ENCODE measurements around the gene CHAT. TPM values are rescaled to one million over a fixed set of nuclear protein-coding genes. Genes with fewer than 3 reads are reported as not detected.

CHAT gene
- total and polyA plus RNA-seq, 2 of the 13 experiments (the other 11 are each of a cell fraction or from before 2014, with no cell fraction given): not detected

- TF ChIP-seq ZNF557 (CRISPR knock-in tag; IDR thresholded peaks at IDR 0.05) (no peak), ZNF570 (CRISPR knock-in tag; IDR thresholded peaks at IDR 0.05; ENCODE audit: borderline replicate concordance) (no peak)
Observed at GRCh38 chr10:49645871-49646870, 32.3 kb downstream of the CHAT start (continued).

- Histone ChIP-seq H3K79me2 (ENCODE audit: insufficient read depth, low read length) (no peaks in the 10 kb centered on the region), H3K9me3 (ENCODE audit: low read length) (no peaks in the 10 kb centered on the region), H3K27ac (ENCODE audit: extremely low read length, insufficient read depth, low read length) (no peak overlapping the region), H3K27me3 (ENCODE audit: control insufficient read depth in 1 of 2, insufficient read depth in 2 of 2, low read length in 2 of 2) (peaks cover 2 to 30% of the 10 kb centered on the region in 2 experiments; a peak in 4 of 5 replicates), H3K4me1 (ENCODE audit: insufficient read depth, low read length) (peaks cover 7% of the 10 kb centered on the region), H4K20me1 (ENCODE audit: insufficient read depth, low read length) (peaks cover 3% of the 10 kb centered on the region; the same call in 1 of the 2 replicates), H3K4me3 (replicated peaks in 1 of 3; ENCODE audit: insufficient read depth in 1 of 3, low read depth in 2 of 3, low read length in 3 of 3) (no peak overlapping the region), H2AFZ (ENCODE audit: low read length) (no peak overlapping the region), H3K4me2 (ENCODE audit: low read depth, low read length) (no peak overlapping the region), H3K36me3 (replicated peaks in 1 of 2; ENCODE audit: control insufficient read depth in 1 of 2, insufficient read depth in 2 of 2, low read length in 2 of 2) (no peaks in the 10 kb centered on the region), H3K9ac (ENCODE audit: insufficient read depth, low read depth, low read length) (no peak overlapping the region)
- WGBS (ENCODE audit: low lambda C conversion rate): 35% methylated on average over 4 of the region's 4 CpGs
- intact Hi-C loops (cut with micrococcal nuclease; ENCODE audit: unreplicated experiment) (no loop called here), in situ Hi-C loops (cut with HindIII; ENCODE audit: extremely low pct_ligation_motif_present, low pct_unique_long_range_greater_than_20kb) (no loop called here)
- FAIRE-seq: no peak
- ChIA-PET POLR2A (no interaction called here), CTCF (ENCODE audit: low intra/inter-chr PET ratio, low total read pairs) (no interaction called here)
- no peak for ATAC-seq
- BruUV-seq (replicated peaks): no TSS peak
- DNase-seq (ENCODE audit: low spot score): no peak
- no peak for TF ChIP-seq ZKSCAN8 (CRISPR knock-in tag; IDR thresholded peaks at IDR 0.05; ENCODE audit: borderline replicate concordance)
- no peak for TF ChIP-seq POLR2A (IDR thresholded peaks at IDR 0.05; ENCODE audit: insufficient read depth in 1 of 2, low read depth in 2 of 2, low read length in 2 of 2)
- no peak for TF ChIP-seq ZNF136 (CRISPR knock-in tag; IDR thresholded peaks at IDR 0.05; ENCODE audit: low read depth)
- no peak for TF ChIP-seq DMAP1 (CRISPR knock-in tag; IDR thresholded peaks at IDR 0.05)
- no peak for TF ChIP-seq FOXA1 (IDR thresholded peaks at IDR 0.05)
- TF ChIP-seq FOXA1 (CRISPR knock-in tag; IDR thresholded peaks at IDR 0.05): no peak
- TF ChIP-seq RCOR2 (CRISPR knock-in tag; IDR thresholded peaks at IDR 0.05): no peak
- TF ChIP-seq ZNF747 (CRISPR knock-in tag; IDR thresholded peaks at IDR 0.05; ENCODE audit: borderline replicate concordance): no peak
- no peak for TF ChIP-seq ZNF800 (CRISPR knock-in tag; IDR thresholded peaks at IDR 0.05)
- TF ChIP-seq RELA (CRISPR knock-in tag; IDR thresholded peaks at IDR 0.05): no peak
- TF ChIP-seq CBX5 (CRISPR knock-in tag; IDR thresholded peaks at IDR 0.05; ENCODE audit: borderline replicate concordance): no peak
- TF ChIP-seq ZNF772 (CRISPR knock-in tag; IDR thresholded peaks at IDR 0.05): no peak
- TF ChIP-seq GATA4 (IDR thresholded peaks at IDR 0.05; ENCODE audit: borderline replicate concordance, low read depth): no peak
- no peak for TF ChIP-seq BCL3 (CRISPR knock-in tag; IDR thresholded peaks at IDR 0.05)
- no peak for TF ChIP-seq ZSCAN9 (CRISPR knock-in tag; IDR thresholded peaks at IDR 0.05; ENCODE audit: borderline replicate concordance)
- TF ChIP-seq GATAD1 (CRISPR knock-in tag; IDR thresholded peaks at IDR 0.05): no peak
Observed at GRCh38 chr10:49647554-49647953, 33.7 kb downstream of the CHAT start.

All from HepG2 (cell line).